Activated B cell treated with CpG ODN at 0.5 μM for 24 hours (primary cell): ENCODE measurements around the gene PLEKHO1. TPM values are rescaled to one million over a fixed set of nuclear protein-coding genes. Genes with fewer than 3 reads are reported as not detected.

Source experiments
- ATAC-seq: fragments of 200-7000 bp; cut with Tn5 transposase; one replicate; pipeline ENCODE4 v1.10.0; 2021; ENCODE audit warnings: low read depth, mild to moderate bottlenecking, moderate library complexity
- CTCF ChIA-PET: fragments of 350-600 bp; sonication (Branson Sonifier 250); formaldehyde crosslinking; loops from one replicate; lab custom pipeline; 2021; ENCODE audit warnings: antibody characterized with exemption; lab: Charles Lee
- POLR2A ChIA-PET: fragments of 350-600 bp; sonication (Branson Sonifier 250); formaldehyde crosslinking; loops from one replicate; lab custom pipeline; 2021; ENCODE audit warnings: antibody characterized with exemption; lab: Charles Lee
- DNase-seq: peaks from one replicate; pipeline ENCODE4 v3.0.0; 2022
- H3K27ac Mint-ChIP-seq: one replicate; pipeline ENCODE4 v1.8.0; 2020; ENCODE audit warnings: mixed read lengths
- H3K27me3 Mint-ChIP-seq: one replicate; pipeline ENCODE4 v1.8.0; 2021; ENCODE audit warnings: mixed read lengths
- H3K36me3 Mint-ChIP-seq: one replicate; pipeline ENCODE4 v1.8.0; 2021; ENCODE audit warnings: low read depth, mixed read lengths
- H3K4me1 Mint-ChIP-seq: one replicate; pipeline ENCODE4 v1.8.0; 2021; ENCODE audit warnings: mixed read lengths
- H3K4me3 Mint-ChIP-seq: one replicate; pipeline ENCODE4 v1.8.0; 2020; ENCODE audit warnings: mild to moderate bottlenecking, mixed read lengths
- H3K9me3 Mint-ChIP-seq: one replicate; pipeline ENCODE4 v1.8.0; 2020; ENCODE audit warnings: mixed read lengths
- intact Hi-C: fragments of 100-400 bp; cut with micrococcal nuclease; formaldehyde crosslinking; loops from one replicate; pipeline ENCODE4 v1.15.1; 2024
- total RNA-seq: library from RNA; stranded (reverse); gene quantifications from 2 replicates; pipeline ENCODE4 v1.2.3, GENCODE V29; 2022
- TF ChIP-seq, protein P1 (sequence below): fragments of 200-600 bp; IDR thresholded peaks from one replicate; pipeline ENCODE4 v1.8.0; 2022; ENCODE audit warnings: antibody characterized with exemption, mild to moderate bottlenecking

PLEKHO1 gene
- total RNA-seq, 1 donor from 2014 or later = 208 TPM

DNA sequence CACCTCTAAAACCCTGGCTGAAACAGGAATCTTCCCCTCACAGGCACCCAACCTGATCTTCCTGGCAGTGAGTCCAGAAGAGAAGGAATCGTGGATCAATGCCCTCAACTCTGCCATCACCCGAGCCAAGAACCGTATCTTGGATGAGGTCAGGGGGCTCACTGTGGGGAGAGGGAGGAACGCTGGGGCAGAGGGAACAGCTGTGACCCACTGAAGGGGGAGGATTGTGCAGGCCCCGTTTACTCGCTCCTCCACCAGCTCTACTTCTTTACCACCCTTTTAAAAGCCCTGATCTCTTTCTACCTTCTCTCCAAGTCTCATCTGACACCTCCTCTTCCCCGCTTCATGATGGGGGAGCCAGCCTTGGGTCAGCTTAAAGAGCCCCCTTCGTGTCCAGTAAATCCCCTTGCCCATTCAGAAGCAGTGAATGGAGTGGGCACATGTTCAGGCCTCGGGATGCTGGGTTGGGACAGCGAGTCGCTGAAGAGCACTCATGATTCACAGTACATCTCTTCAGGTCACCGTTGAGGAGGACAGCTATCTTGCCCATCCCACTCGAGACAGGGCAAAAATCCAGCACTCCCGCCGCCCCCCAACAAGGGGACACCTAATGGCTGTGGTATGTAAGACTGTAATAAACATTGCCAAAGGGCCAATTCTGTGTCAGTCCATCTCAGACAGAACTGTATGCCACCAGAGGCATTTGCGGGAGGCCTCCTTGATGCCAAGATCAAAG lies 7.3 kb downstream of the PLEKHO1 start:
- peaks cover 97% of the 10 kb centered on the region for H3K4me1 Mint-ChIP-seq
- ChIA-PET CTCF (interaction anchor here (0.7 to 1.5 kb wide), 5 partner anchors 9 to 84 kb away, joined by 3 to 7 read pairs (median 3); no protein-coding TSS in a partner anchor), POLR2A (interaction anchor here (0.5 to 9.3 kb wide), 8 partner anchors 6 to 89 kb away, joined by 3 to 388 read pairs (median 4); partner anchors contain the start of genes PLEKHO1 and VPS45)
- DNase-seq (no peak), ATAC-seq (no peak)
- peaks cover 81% of the 10 kb centered on the region for H3K36me3 Mint-ChIP-seq
- H3K27me3 Mint-ChIP-seq = no peaks in the 10 kb centered on the region
- intact Hi-C loops = no loop called here
- TF ChIP-seq, protein P1, sequence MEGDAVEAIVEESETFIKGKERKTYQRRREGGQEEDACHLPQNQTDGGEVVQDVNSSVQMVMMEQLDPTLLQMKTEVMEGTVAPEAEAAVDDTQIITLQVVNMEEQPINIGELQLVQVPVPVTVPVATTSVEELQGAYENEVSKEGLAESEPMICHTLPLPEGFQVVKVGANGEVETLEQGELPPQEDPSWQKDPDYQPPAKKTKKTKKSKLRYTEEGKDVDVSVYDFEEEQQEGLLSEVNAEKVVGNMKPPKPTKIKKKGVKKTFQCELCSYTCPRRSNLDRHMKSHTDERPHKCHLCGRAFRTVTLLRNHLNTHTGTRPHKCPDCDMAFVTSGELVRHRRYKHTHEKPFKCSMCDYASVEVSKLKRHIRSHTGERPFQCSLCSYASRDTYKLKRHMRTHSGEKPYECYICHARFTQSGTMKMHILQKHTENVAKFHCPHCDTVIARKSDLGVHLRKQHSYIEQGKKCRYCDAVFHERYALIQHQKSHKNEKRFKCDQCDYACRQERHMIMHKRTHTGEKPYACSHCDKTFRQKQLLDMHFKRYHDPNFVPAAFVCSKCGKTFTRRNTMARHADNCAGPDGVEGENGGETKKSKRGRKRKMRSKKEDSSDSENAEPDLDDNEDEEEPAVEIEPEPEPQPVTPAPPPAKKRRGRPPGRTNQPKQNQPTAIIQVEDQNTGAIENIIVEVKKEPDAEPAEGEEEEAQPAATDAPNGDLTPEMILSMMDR = no peak
- H3K27ac Mint-ChIP-seq = peak overlapping the region; percentile 98
- no peak overlapping the region for H3K4me3 Mint-ChIP-seq
- no peaks in the 10 kb centered on the region for H3K9me3 Mint-ChIP-seq

DNA sequence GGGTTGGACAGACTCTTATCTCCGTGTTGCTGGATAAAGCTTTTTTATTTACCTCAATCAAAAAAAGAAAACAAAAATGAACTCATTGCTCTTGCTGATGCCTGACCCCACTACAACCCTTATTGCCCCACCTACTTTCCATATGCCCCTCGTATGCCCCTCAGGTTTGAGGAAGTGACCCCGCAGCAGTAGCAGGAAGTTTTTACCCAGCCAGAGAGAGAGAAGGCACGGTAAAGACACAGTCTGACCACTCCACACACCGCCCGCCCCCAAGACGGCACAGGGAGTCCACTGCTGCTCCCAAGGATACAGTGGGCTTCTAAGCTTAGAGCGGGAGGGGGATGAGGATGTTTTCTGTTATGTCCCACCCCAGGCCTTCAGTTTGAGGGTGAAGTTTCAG lies 9.8 kb downstream of the PLEKHO1 start:
- peaks cover 99% of the 10 kb centered on the region for H3K4me1 Mint-ChIP-seq

DNA sequence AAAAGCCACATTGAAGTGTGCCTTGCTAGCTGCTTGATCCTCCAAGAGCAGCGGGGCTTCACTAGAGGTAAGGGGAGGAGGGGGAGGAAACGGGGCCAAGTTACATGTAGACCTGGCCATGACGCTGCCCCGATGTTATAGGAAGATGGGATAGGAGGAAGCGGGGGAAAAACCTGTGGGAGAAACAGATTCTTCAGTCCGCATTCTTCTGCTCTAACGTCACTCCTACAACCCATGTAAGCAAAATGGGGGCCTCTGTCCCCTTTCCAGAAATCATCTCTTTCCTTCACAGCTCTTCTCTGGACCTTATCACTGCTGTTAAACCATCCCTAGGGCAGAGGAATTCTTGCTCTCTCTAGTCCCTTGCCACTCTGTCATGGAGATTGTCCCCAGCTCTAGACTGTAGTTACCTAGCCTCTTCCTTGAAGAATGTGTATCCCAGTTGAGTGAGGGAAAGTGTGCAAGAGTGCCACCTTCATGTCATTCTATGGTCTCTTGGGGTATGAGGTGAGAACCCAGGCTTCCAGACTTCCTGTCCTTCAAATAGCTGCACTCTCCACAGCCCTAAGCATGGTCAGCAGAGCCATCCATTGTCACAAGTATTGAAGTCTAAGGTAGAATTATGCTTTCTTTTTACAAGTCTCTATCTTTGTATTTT lies 11.4 kb downstream of the PLEKHO1 start:
- ChIA-PET POLR2A (interaction anchor here (0.7 to 9.3 kb wide), 18 partner anchors 8 to 327 kb away, joined by 3 to 388 read pairs (median 7); partner anchors contain the start of genes ANP32E, PLEKHO1, RPRD2 and VPS45), CTCF (interaction anchor here (1.0 to 8.9 kb wide), 5 partner anchors 10 to 199 kb away, joined by 3 to 166 read pairs (median 20); partner anchors contain the start of gene PLEKHO1)
- Mint-ChIP-seq H3K27ac (peak overlapping the region; percentile 98), H3K4me3 (peak overlapping the region; percentile 81), H3K27me3 (no peaks in the 10 kb centered on the region), H3K4me1 (peaks cover 99% of the 10 kb centered on the region), H3K36me3 (peaks cover 41% of the 10 kb centered on the region), H3K9me3 (no peaks in the 10 kb centered on the region)
- TF ChIP-seq, protein P1 = no peak
- no peak for DNase-seq
- intact Hi-C loops = loop anchor here (1.0 to 10.0 kb wide), 5 partner anchors 10 to 266 kb away; partner anchors contain the start of genes BOLA1 and VPS45
- ATAC-seq = no peak

More for the DNA sequence above, 9.8 kb downstream of the PLEKHO1 start:
- Mint-ChIP-seq H3K36me3 (peaks cover 57% of the 10 kb centered on the region), H3K27ac (peak overlapping the region; percentile 98), H3K9me3 (no peaks in the 10 kb centered on the region), H3K4me3 (peak overlapping the region; percentile 81), H3K27me3 (no peaks in the 10 kb centered on the region)
- TF ChIP-seq, protein P1 = no peak
- ChIA-PET POLR2A (interaction anchor here (0.6 to 9.3 kb wide), 18 partner anchors 8 to 1300 kb away, joined by 3 to 388 read pairs (median 8); partner anchors contain the start of genes ANP32E, PLEKHO1, POGZ and PSMD4), CTCF (interaction anchor here (1.2 to 8.9 kb wide), 3 partner anchors 9 to 86 kb away, joined by 4 to 166 read pairs (median 21); partner anchors contain the start of gene PLEKHO1)
- DNase-seq = peak; percentile 45
- ATAC-seq = peak; percentile 42
- intact Hi-C loops = no loop called here

DNA sequence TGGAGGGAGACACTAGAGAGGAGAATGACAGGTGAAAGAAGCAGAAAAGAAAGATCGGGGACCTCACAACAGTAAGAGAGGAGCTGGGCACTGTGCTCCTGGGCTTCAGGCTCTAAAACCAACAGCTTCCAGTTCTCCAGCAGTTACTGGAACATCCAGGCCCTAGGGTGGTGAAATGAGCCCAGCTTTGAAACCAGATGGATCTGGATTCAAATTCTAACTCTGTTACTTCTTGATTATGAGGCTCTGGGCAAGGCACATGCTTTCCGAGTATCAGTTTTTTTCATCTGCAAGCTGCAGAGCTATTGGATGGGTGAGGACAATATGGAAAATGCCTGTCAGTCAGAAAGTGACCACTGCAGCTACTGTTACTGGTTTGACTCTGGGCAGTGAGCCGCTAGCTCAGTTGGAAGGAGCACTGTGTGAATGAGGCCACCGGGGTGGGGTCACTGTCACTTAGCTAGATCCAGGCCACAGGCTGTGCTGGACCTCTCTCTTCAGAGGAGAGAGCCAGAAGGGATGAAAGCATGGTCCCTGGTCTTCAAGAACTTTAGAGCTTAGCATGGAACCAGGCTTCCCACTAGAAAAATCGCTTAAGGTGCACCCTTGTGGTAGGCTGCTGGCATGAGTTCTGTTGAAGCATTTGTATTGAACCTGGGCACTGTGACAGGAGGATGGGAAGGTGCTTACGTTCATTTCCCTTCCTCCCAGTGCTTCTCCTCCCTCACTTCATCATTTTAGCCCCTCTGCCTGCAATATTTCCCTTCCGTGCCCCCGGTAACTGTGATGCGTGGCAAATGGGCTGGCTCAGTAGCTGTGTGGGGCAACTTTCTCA lies 12.2 kb downstream of the PLEKHO1 start:
- TF ChIP-seq, protein P1 = no peak
- intact Hi-C loops = loop anchor here (2.0 to 10.0 kb wide), 4 partner anchors 25 to 267 kb away; partner anchors contain the start of genes BOLA1 and VPS45
- H3K4me1 Mint-ChIP-seq = peaks cover 97% of the 10 kb centered on the region
- peak overlapping the region; percentile 81 for H3K4me3 Mint-ChIP-seq
- H3K9me3 Mint-ChIP-seq = no peaks in the 10 kb centered on the region
- peak overlapping the region; percentile 98 for H3K27ac Mint-ChIP-seq
- ChIA-PET CTCF (interaction anchor here (1.0 to 8.9 kb wide), 9 partner anchors 9 to 274 kb away, joined by 3 to 166 read pairs (median 4); partner anchors contain the start of genes PLEKHO1 and VPS45), POLR2A (interaction anchor here (0.7 to 9.3 kb wide), 11 partner anchors 11 to 400 kb away, joined by 3 to 388 read pairs (median 23); partner anchors contain the start of genes ANP32E, PLEKHO1 and VPS45)
- DNase-seq (no peak), ATAC-seq (no peak)
- H3K27me3 Mint-ChIP-seq = no peaks in the 10 kb centered on the region
- H3K36me3 Mint-ChIP-seq = peaks cover 33% of the 10 kb centered on the region
